Stimulated activated effector memory CD8-positive, alpha-beta T cell treated with anti-CD3 and anti-CD28 coated beads, Interleukin-12 subunit alpha, Interleukin-12 subunit beta, amount 100 ng/mL, for 72 hours (primary cell): ENCODE results near the gene PLCB2.

ENCODE experiments used
- ATAC-seq: fragments of 150-1000 bp; cut with Tn5 transposase; 2 replicates; pipeline ENCODE4 v1.10.0; 2021
- DNase-seq, 2 donors: peaks; one replicate each; pipeline ENCODE4 v3.0.0; 2021 to 2022; ENCODE audit warnings: low spot score in 2 of 2
- H3K27ac Mint-ChIP-seq: one replicate; pipeline ENCODE4 v1.8.0; 2022; ENCODE audit warnings: mild to moderate bottlenecking, mixed read lengths
- H3K36me3 Mint-ChIP-seq: one replicate; pipeline ENCODE4 v1.8.0; 2022; ENCODE audit warnings: mild to moderate bottlenecking, mixed read lengths
- H3K4me1 Mint-ChIP-seq: one replicate; pipeline ENCODE4 v1.8.0; 2022; ENCODE audit warnings: mixed read lengths
- H3K4me3 Mint-ChIP-seq: one replicate; pipeline ENCODE4 v1.8.0; 2022; ENCODE audit warnings: mild to moderate bottlenecking, mixed read lengths
- H3K9me3 Mint-ChIP-seq: one replicate; pipeline ENCODE4 v1.8.0; 2022; ENCODE audit warnings: mixed read lengths

PLCB2 gene

GRCh38 chr15:40280260-40281056 is 27.3 kb downstream of the PLCB2 start:
- DNase-seq (no peak), ATAC-seq (no peak)
- Mint-ChIP-seq H3K9me3 (no peaks in the 10 kb centered on the region), H3K27ac (no peak overlapping the region), H3K36me3 (no peaks in the 10 kb centered on the region), H3K4me1 (peaks cover 5% of the 10 kb centered on the region), H3K4me3 (peak overlapping the region; percentile 52)

GRCh38 chr15:40279437-40280141 is 28.1 kb downstream of the PLCB2 start:
- ATAC-seq (peak; percentile 53), DNase-seq (peak; percentile 80 to 88)
- Mint-ChIP-seq H3K27ac (no peak overlapping the region), H3K36me3 (no peaks in the 10 kb centered on the region), H3K4me1 (peaks cover 8% of the 10 kb centered on the region), H3K9me3 (no peaks in the 10 kb centered on the region), H3K4me3 (no peak overlapping the region)

GRCh38 chr15:40278026-40278425 is 29.7 kb downstream of the PLCB2 start:
- H3K36me3 Mint-ChIP-seq: no peaks in the 10 kb centered on the region
- no peak for ATAC-seq

GRCh38 chr15:40277471-40277870 is 30.3 kb downstream of the PLCB2 start:
- H3K36me3 Mint-ChIP-seq: no peaks in the 10 kb centered on the region
- DNase-seq (no peak), ATAC-seq (no peak)
- peaks cover 11% of the 10 kb centered on the region for H3K4me1 Mint-ChIP-seq
- no peak overlapping the region for H3K27ac Mint-ChIP-seq
- H3K4me3 Mint-ChIP-seq: no peak overlapping the region
- no peaks in the 10 kb centered on the region for H3K9me3 Mint-ChIP-seq

More at GRCh38 chr15:40278026-40278425, 29.7 kb downstream of the PLCB2 start:
- Mint-ChIP-seq H3K4me3 (no peak overlapping the region), H3K4me1 (peaks cover 11% of the 10 kb centered on the region), H3K9me3 (no peaks in the 10 kb centered on the region), H3K27ac (no peak overlapping the region)
- no peak for DNase-seq

GRCh38 chr15:40276927-40277326 is 30.8 kb downstream of the PLCB2 start:
- ATAC-seq (no peak), DNase-seq (no peak)
- Mint-ChIP-seq H3K36me3 (no peaks in the 10 kb centered on the region), H3K9me3 (no peaks in the 10 kb centered on the region), H3K4me3 (no peak overlapping the region), H3K4me1 (peaks cover 11% of the 10 kb centered on the region), H3K27ac (no peak overlapping the region)

- Mint-ChIP-seq H3K4me1 (peaks cover 11% of the 10 kb centered on the region), H3K27ac (peak overlapping the region; percentile 17), H3K36me3 (no peaks in the 10 kb centered on the region), H3K9me3 (no peaks in the 10 kb centered on the region), H3K4me3 (no peak overlapping the region)
- no peak for ATAC-seq
- no peak for DNase-seq
These were observed 31.8 kb downstream of the PLCB2 start for GRCh38 chr15:40275954-40276353.

- H3K9me3 Mint-ChIP-seq: no peaks in the 10 kb centered on the region
- no peak overlapping the region for H3K27ac Mint-ChIP-seq
- no peaks in the 10 kb centered on the region for H3K36me3 Mint-ChIP-seq
- DNase-seq: no peak
- H3K4me1 Mint-ChIP-seq: peaks cover 11% of the 10 kb centered on the region
- ATAC-seq: no peak
- H3K4me3 Mint-ChIP-seq: no peak overlapping the region
These were observed 32.2 kb downstream of the PLCB2 start for GRCh38 chr15:40275523-40275922.

GRCh38 chr15:40274350-40275274 is 33.1 kb downstream of the PLCB2 start:
- Mint-ChIP-seq H3K4me3 (no peak overlapping the region), H3K36me3 (no peaks in the 10 kb centered on the region), H3K4me1 (peaks cover 11% of the 10 kb centered on the region), H3K27ac (no peak overlapping the region), H3K9me3 (no peaks in the 10 kb centered on the region)
- DNase-seq (peak; percentile 92 to 96), ATAC-seq (peak; percentile 68)

- ATAC-seq (no peak), DNase-seq (no peak)
- Mint-ChIP-seq H3K4me3 (no peak overlapping the region), H3K9me3 (no peaks in the 10 kb centered on the region), H3K4me1 (peaks cover 10% of the 10 kb centered on the region), H3K36me3 (no peaks in the 10 kb centered on the region), H3K27ac (peak overlapping the region; percentile 75)
These were observed 34.3 kb downstream of the PLCB2 start for GRCh38 chr15:40273428-40273827.

- DNase-seq (no peak), ATAC-seq (peak; percentile 41)
- Mint-ChIP-seq H3K9me3 (no peaks in the 10 kb centered on the region), H3K4me3 (no peak overlapping the region), H3K4me1 (peaks cover 6% of the 10 kb centered on the region), H3K27ac (no peak overlapping the region), H3K36me3 (no peaks in the 10 kb centered on the region)
These were observed 35.2 kb downstream of the PLCB2 start for GRCh38 chr15:40272485-40273056.

GRCh38 chr15:40271685-40272484 is 35.9 kb downstream of the PLCB2 start:
- no peaks in the 10 kb centered on the region for H3K9me3 Mint-ChIP-seq
- no peak for DNase-seq
- no peak for ATAC-seq
- H3K36me3 Mint-ChIP-seq: no peaks in the 10 kb centered on the region
- peaks cover 6% of the 10 kb centered on the region for H3K4me1 Mint-ChIP-seq
- H3K4me3 Mint-ChIP-seq: no peak overlapping the region
- no peak overlapping the region for H3K27ac Mint-ChIP-seq

GRCh38 chr15:40270246-40270995 is 37.3 kb downstream of the PLCB2 start:
- H3K27ac Mint-ChIP-seq: peak overlapping the region; percentile 54
- no peaks in the 10 kb centered on the region for H3K9me3 Mint-ChIP-seq
- no peak for DNase-seq

GRCh38 chr15:40269604-40270003 is 38.1 kb downstream of the PLCB2 start:
- no peaks in the 10 kb centered on the region for H3K9me3 Mint-ChIP-seq
- ATAC-seq (no peak), DNase-seq (no peak)
- peaks cover 3% of the 10 kb centered on the region for H3K4me1 Mint-ChIP-seq
- H3K36me3 Mint-ChIP-seq: no peaks in the 10 kb centered on the region
- no peak overlapping the region for H3K4me3 Mint-ChIP-seq
- H3K27ac Mint-ChIP-seq: no peak overlapping the region

More at GRCh38 chr15:40270246-40270995, 37.3 kb downstream of the PLCB2 start:
- Mint-ChIP-seq H3K4me3 (no peak overlapping the region), H3K36me3 (no peaks in the 10 kb centered on the region), H3K4me1 (peaks cover 6% of the 10 kb centered on the region)
- no peak for ATAC-seq

GRCh38 chr15:40267670-40268069 is 40.1 kb downstream of the PLCB2 start:
- no peak overlapping the region for H3K27ac Mint-ChIP-seq
- DNase-seq: no peak
- no peak for ATAC-seq

More at GRCh38 chr15:40267670-40268069, 40.1 kb downstream of the PLCB2 start:
- no peak overlapping the region for H3K4me3 Mint-ChIP-seq
- H3K4me1 Mint-ChIP-seq: no peaks in the 10 kb centered on the region
- H3K36me3 Mint-ChIP-seq: no peaks in the 10 kb centered on the region
- no peaks in the 10 kb centered on the region for H3K9me3 Mint-ChIP-seq
